KMS-11 (cell line): ENCODE results near the gene PLOD1.

Experiments used
- H2AFZ ChIP-seq: fragments of 200-600 bp; sonication (generic); 2 replicates; pipeline ENCODE4 v1.6.1; 2016; ENCODE audit warnings: antibody characterized with exemption, mixed run types, low read depth
- H3K27ac ChIP-seq: fragments of 200-600 bp; sonication (generic); 2 replicates; pipeline ENCODE4 v1.6.1; 2016; ENCODE audit warnings: mild to moderate bottlenecking, mixed run types
- H3K27me3 ChIP-seq: fragments of 200-600 bp; sonication (generic); 2 replicates; pipeline ENCODE4 v1.6.1; 2017; ENCODE audit warnings: mild to moderate bottlenecking, low read depth, mixed run types, moderate library complexity; ENCODE audit not compliant: insufficient read depth
- H3K36me3 ChIP-seq: fragments of 200-600 bp; sonication (generic); 2 replicates; pipeline ENCODE4 v1.6.1; 2017; ENCODE audit warnings: mild to moderate bottlenecking, mixed run types; ENCODE audit not compliant: insufficient read depth
- H3K4me1 ChIP-seq: fragments of 200-600 bp; sonication (generic); 2 replicates; pipeline ENCODE4 v1.6.1; 2016; ENCODE audit warnings: mild to moderate bottlenecking, low read depth, mixed run types; ENCODE audit not compliant: poor library complexity, severe bottlenecking
- H3K4me2 ChIP-seq: fragments of 200-600 bp; sonication (generic); 2 replicates; pipeline ENCODE4 v1.7.0; 2016; ENCODE audit warnings: mild to moderate bottlenecking, mixed run types
- H3K4me3 ChIP-seq: fragments of 200-600 bp; sonication (generic); IDR thresholded peaks from 2 replicates; pipeline ENCODE4 v1.6.1; 2017; ENCODE audit warnings: low read depth, low read length, mixed read lengths; ENCODE audit not compliant: insufficient read depth
- H3K79me2 ChIP-seq: fragments of 200-600 bp; sonication (generic); 2 replicates; pipeline ENCODE4 v1.6.1; 2016; ENCODE audit warnings: low read depth, mixed run types; ENCODE audit not compliant: insufficient read depth
- H3K9ac ChIP-seq: fragments of 200-600 bp; sonication (generic); 2 replicates; pipeline ENCODE4 v1.6.1; 2016; ENCODE audit warnings: mild to moderate bottlenecking, mixed run types
- H4K20me1 ChIP-seq: fragments of 200-600 bp; sonication (generic); 2 replicates; pipeline ENCODE4 v1.6.1; 2016; ENCODE audit warnings: mild to moderate bottlenecking, mixed run types; ENCODE audit not compliant: insufficient read depth
- TF ChIP-seq, protein P1 (sequence below): fragments of 200-600 bp; sonication (generic); conservative IDR thresholded peaks from 2 replicates; pipeline ENCODE4 v1.6.1; 2017; ENCODE audit warnings: low read depth, mild to moderate bottlenecking, antibody characterized with exemption, low read length, moderate library complexity, mixed read lengths

Gene PLOD1

DNA sequence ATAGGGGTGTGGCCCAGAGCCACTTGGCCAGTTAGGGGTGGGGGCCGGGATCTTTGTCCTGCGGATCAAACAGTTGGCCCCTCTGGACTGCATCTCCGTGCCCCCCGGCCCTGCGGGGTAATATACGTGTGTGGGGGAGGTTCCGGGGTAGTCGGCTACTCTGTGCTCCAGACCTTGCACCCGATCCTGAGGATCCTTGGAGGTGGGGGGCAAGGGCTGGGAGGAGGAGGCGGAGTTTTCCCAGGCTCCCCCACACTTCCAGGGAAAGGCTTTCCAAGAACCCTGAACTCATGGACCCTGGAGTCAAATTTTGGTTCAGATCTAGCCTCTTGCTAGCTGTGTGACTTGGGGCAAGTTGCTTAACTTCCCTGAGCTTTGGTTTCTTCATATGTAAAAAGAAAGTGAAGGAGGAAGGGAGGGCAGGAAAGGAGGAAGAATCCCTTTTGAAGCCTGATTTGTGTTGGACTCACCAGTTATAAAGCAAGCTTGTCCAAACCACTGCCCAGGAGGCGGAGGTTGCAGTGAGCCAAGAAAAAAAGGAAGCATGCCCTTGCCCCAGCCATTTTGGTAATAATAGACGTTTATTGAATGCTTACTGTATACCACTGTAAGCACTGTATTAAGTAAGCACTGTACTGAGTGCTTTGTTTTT is 85.5 kb downstream of the PLOD1 start:
- no peaks in the 10 kb centered on the region for H3K27me3 ChIP-seq
- peak overlapping the region; percentile 22; the same call in 1 of the 2 replicates for H3K27ac ChIP-seq
- peak overlapping the region; percentile 67 for H3K4me3 ChIP-seq
- H2AFZ ChIP-seq = peak overlapping the region; percentile 54
- TF ChIP-seq, protein P1, sequence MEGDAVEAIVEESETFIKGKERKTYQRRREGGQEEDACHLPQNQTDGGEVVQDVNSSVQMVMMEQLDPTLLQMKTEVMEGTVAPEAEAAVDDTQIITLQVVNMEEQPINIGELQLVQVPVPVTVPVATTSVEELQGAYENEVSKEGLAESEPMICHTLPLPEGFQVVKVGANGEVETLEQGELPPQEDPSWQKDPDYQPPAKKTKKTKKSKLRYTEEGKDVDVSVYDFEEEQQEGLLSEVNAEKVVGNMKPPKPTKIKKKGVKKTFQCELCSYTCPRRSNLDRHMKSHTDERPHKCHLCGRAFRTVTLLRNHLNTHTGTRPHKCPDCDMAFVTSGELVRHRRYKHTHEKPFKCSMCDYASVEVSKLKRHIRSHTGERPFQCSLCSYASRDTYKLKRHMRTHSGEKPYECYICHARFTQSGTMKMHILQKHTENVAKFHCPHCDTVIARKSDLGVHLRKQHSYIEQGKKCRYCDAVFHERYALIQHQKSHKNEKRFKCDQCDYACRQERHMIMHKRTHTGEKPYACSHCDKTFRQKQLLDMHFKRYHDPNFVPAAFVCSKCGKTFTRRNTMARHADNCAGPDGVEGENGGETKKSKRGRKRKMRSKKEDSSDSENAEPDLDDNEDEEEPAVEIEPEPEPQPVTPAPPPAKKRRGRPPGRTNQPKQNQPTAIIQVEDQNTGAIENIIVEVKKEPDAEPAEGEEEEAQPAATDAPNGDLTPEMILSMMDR = no peak
- peak overlapping the region; percentile 88 for H3K4me2 ChIP-seq
- H4K20me1 ChIP-seq = no peaks in the 10 kb centered on the region
- H3K4me1 ChIP-seq = peaks cover 6% of the 10 kb centered on the region
- H3K36me3 ChIP-seq = no peaks in the 10 kb centered on the region
- H3K9ac ChIP-seq = peak overlapping the region; percentile 51; the same call in 1 of the 2 replicates
- H3K79me2 ChIP-seq = peaks cover 11% of the 10 kb centered on the region; the same call in 1 of the 2 replicates

DNA sequence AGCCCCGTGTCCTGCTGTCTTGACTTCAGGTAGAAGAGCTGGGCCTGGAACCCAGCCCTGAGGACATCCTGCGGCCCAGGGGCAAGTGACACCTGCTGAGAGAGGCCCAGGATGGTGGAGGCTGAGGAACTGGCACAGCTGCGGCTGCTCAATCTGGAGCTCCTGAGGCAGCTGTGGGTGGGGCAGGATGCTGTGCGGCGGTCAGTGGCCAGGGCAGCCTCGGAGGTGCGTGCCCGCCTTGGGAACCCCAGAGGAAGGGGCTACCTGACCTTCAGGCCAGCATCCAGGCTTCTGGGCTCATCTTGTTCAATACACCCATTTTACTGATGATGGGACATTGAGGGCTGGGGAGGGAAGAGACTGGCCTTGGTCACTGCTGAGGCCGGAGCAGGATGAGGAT is 87.1 kb downstream of the PLOD1 start:
- H3K4me2 ChIP-seq = no peak overlapping the region

DNA sequence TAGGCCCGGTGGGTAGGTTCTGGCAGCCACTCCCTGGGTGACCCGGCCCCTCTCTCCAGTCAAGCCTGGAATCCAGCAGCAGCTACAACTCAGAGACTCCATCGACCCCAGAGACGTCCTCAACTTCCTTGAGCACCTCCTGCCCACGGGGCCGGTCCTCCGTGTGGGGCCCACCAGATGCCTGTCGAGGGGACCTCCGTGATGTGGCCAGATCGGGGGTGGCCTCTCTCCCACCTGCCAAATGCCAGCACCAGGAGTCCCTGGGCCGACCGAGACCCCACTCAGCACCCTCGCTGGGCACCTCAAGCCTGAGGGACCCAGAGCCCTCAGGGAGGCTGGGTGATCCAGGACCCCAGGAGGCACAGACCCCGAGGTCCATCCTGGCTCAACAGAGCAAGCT is 87.5 kb downstream of the PLOD1 start:
- H3K36me3 ChIP-seq = no peaks in the 10 kb centered on the region

More for the DNA sequence above, 87.1 kb downstream of the PLOD1 start:
- peaks cover 11% of the 10 kb centered on the region; the same call in 1 of the 2 replicates for H3K79me2 ChIP-seq
- H3K27ac ChIP-seq = no peak overlapping the region
- TF ChIP-seq, protein P1 = no peak
- no peak overlapping the region for H3K4me3 ChIP-seq
- H3K36me3 ChIP-seq = no peaks in the 10 kb centered on the region
- peaks cover 6% of the 10 kb centered on the region for H3K4me1 ChIP-seq
- H3K9ac ChIP-seq = no peak overlapping the region
- no peaks in the 10 kb centered on the region for H4K20me1 ChIP-seq
- no peaks in the 10 kb centered on the region for H3K27me3 ChIP-seq
- H2AFZ ChIP-seq = no peak overlapping the region

More for the DNA sequence above, 87.5 kb downstream of the PLOD1 start:
- Histone ChIP-seq H3K4me2 (no peak overlapping the region), H3K79me2 (peaks cover 11% of the 10 kb centered on the region; the same call in 1 of the 2 replicates), H4K20me1 (no peaks in the 10 kb centered on the region), H3K4me3 (no peak overlapping the region), H3K27ac (no peak overlapping the region), H3K27me3 (no peaks in the 10 kb centered on the region), H3K4me1 (peaks cover 6% of the 10 kb centered on the region), H2AFZ (no peak overlapping the region), H3K9ac (no peak overlapping the region)
- TF ChIP-seq, protein P1 = no peak
